Gastrocnemius medialis (tissue), 4 donors: ENCODE measurements around the gene TTC23. TPM values are rescaled to one million over a fixed set of nuclear protein-coding genes. Genes with fewer than 3 reads are reported as not detected.

Source experiments
- ATAC-seq, 2 donors: fragments of 150-250 bp; one replicate each; pipeline ENCODE4 v1.9.1; 2016
- DNase-seq, 2 donors: peaks; one replicate each; pipeline ENCODE4 v3.0.0-alpha.2; 2019
- H3K27ac ChIP-seq, 4 donors: fragments of 200-600 bp; sonication (generic); 1 replicate in 1 of 4; 2 replicates in 3 of 4; pipeline ENCODE4 v1.5.1; 2016 to 2018; ENCODE audit warnings: mild to moderate bottlenecking in 2 of 4, moderate library complexity in 1 of 4
- H3K27me3 ChIP-seq, 3 donors: fragments of 200-600 bp; sonication (generic) in 2 of 3; 1 replicate in 1 of 3; 2 replicates in 2 of 3; pipeline versions ENCODE4 v1.5.1 to v1.6.0; 2016 to 2019; ENCODE audit warnings: mild to moderate bottlenecking in 1 of 3, moderate library complexity in 1 of 3
- H3K36me3 ChIP-seq, 2 donors: fragments of 200-600 bp; sonication (generic) in 1 of 2; one replicate each; pipeline ENCODE4 v1.5.1; 2017 to 2018
- H3K4me1 ChIP-seq, 2 donors: fragments of 200-600 bp; sonication (generic) in 1 of 2; one replicate each; pipeline ENCODE4 v1.5.1; 2016 to 2017; ENCODE audit warnings: mild to moderate bottlenecking in 2 of 2
- H3K4me3 ChIP-seq, 4 donors: fragments of 200-600 bp; sonication (generic) in 3 of 4; 1 replicate in 1 of 4; 2 replicates in 3 of 4; pipeline ENCODE4 v1.5.1; 2016 to 2019; ENCODE audit warnings: mild to moderate bottlenecking in 2 of 4
- H3K9me3 ChIP-seq, 3 donors: fragments of 200-600 bp; sonication (generic) in 2 of 3; 1 replicate in 1 of 3; 2 replicates in 2 of 3; pipeline ENCODE4 v1.5.1; 2016 to 2019
- CTCF ChIP-seq, 5 experiments: fragments of 450-650 bp in 3 of 5; fragments of 200-600 bp in 2 of 5; sonication (generic) in 2 of 5; IDR thresholded peaks in 4 of 5; conservative IDR thresholded peaks in 1 of 5; 1 replicate in 4 of 5; 2 replicates in 1 of 5; pipeline ENCODE4 v1.5.1; 2016 to 2019; ENCODE audit warnings: antibody characterized with exemption in 5 of 5, mild to moderate bottlenecking in 3 of 5, moderate library complexity in 3 of 5
- POLR2A ChIP-seq, 2 donors: fragments of 450-650 bp; IDR thresholded peaks; one replicate each; pipeline ENCODE4 v1.6.1; 2017; ENCODE audit warnings: antibody characterized with exemption in 2 of 2, mild to moderate bottlenecking in 2 of 2, moderate library complexity in 2 of 2
- in situ Hi-C, 4 donors: fragments of 200-750 bp; cut with MboI; loops; one replicate each; pipeline versions ENCODE4 v1.15.0 to v1.8.0; 2017; ENCODE audit warnings: low sequenced_read_pairs in 4 of 4
- intact Hi-C: fragments of 100-400 bp; cut with DNase I; formaldehyde crosslinking; loops from one replicate; pipeline ENCODE4 v1.15.1; 2023; ENCODE audit warnings: low total_unique reads
- total RNA-seq, 4 donors: library from RNA; depleted of rRNA; stranded (reverse); fragments of >200 nt; gene quantifications; one replicate each; pipeline versions ENCODE4 v1.1.0 to v1.2.3, GENCODE V29; 2016

TTC23 gene
- total RNA-seq, 4 donors from 2014 or later, result 5.6 to 9.9 (median 7.7) TPM

- intact Hi-C loops (no loop called here), in situ Hi-C loops (loop anchor here in 2 of 4 donors (25.0 kb wide), 1 partner anchor 627 kb away; the partner anchor contains the start of gene LYSMD4 (in 2 of the 2))
- Histone ChIP-seq H3K9me3 (no peaks in the 10 kb centered on the region), H3K4me1 (peaks cover 89 to 90% of the 10 kb centered on the region in 2 donors), H3K27me3 (no peaks in the 10 kb centered on the region), H3K4me3 (no peak overlapping the region), H3K27ac (peak overlapping the region; percentile 88 to 97 (median 94)), H3K36me3 (no peaks in the 10 kb centered on the region)
- DNase-seq, result peak in 1 of 2 donors; percentile 40
- ATAC-seq, result no peak
- TF ChIP-seq POLR2A (IDR thresholded peaks at IDR 0.05), result no peak
- TF ChIP-seq CTCF (IDR thresholded peaks at IDR 0.05 in 4 of 5, conservative IDR thresholded peaks at IDR 0.05 in 1 of 5), result no peak
These were observed 138.6 kb downstream of the TTC23 start for GRCh38 chr15:99110581-99111320.

- no peak overlapping the region for H3K4me3 ChIP-seq
- TF ChIP-seq POLR2A (IDR thresholded peaks at IDR 0.05), result no peak
- no peak for TF ChIP-seq CTCF (IDR thresholded peaks at IDR 0.05 in 4 of 5, conservative IDR thresholded peaks at IDR 0.05 in 1 of 5)
- H3K36me3 ChIP-seq, result no peaks in the 10 kb centered on the region
- no peaks in the 10 kb centered on the region for H3K27me3 ChIP-seq
- peaks cover 82 to 85% of the 10 kb centered on the region in 2 donors for H3K4me1 ChIP-seq
- intact Hi-C loops, result no loop called here
- ATAC-seq, result no peak
- in situ Hi-C loops, result loop anchor here in 2 of 4 donors (25.0 kb wide), 1 partner anchor 627 kb away; the partner anchor contains the start of gene LYSMD4 (in 2 of the 2)
- peak overlapping the region; percentile 88 to 97 (median 94) for H3K27ac ChIP-seq
- no peaks in the 10 kb centered on the region for H3K9me3 ChIP-seq
- no peak for DNase-seq
These were observed 139.3 kb downstream of the TTC23 start for GRCh38 chr15:99110093-99110492.

GRCh38 chr15:99109555-99110021, 139.8 kb downstream of the TTC23 start:
- no peaks in the 10 kb centered on the region for H3K36me3 ChIP-seq
- peaks cover 78 to 80% of the 10 kb centered on the region in 2 donors for H3K4me1 ChIP-seq
- ATAC-seq, result peak in 1 of 2 donors; percentile 13
- in situ Hi-C loops, result loop anchor here in 2 of 4 donors (25.0 kb wide), 1 partner anchor 628 kb away; the partner anchor contains the start of gene LYSMD4 (in 2 of the 2)
- H3K27ac ChIP-seq, result peak overlapping the region; percentile 88 to 97 (median 94)
- H3K9me3 ChIP-seq, result no peaks in the 10 kb centered on the region
- DNase-seq, result peak in 1 of 2 donors; percentile 52
- intact Hi-C loops, result loop anchor here (10.0 kb wide), 1 partner anchor 595 kb away; no protein-coding TSS in a partner anchor
- H3K4me3 ChIP-seq, result peak overlapping the region in 1 of 4 donors; percentile 22
- no peaks in the 10 kb centered on the region for H3K27me3 ChIP-seq
- TF ChIP-seq CTCF (IDR thresholded peaks at IDR 0.05 in 4 of 5, conservative IDR thresholded peaks at IDR 0.05 in 1 of 5), result no peak
- peak in 1 of 2 donors; percentile 6 for TF ChIP-seq POLR2A (IDR thresholded peaks at IDR 0.05)

- DNase-seq, result no peak
- intact Hi-C loops, result loop anchor here (10.0 kb wide), 1 partner anchor 596 kb away; no protein-coding TSS in a partner anchor
- in situ Hi-C loops, result loop anchor here in 2 of 4 donors (25.0 kb wide), 1 partner anchor 628 kb away; the partner anchor contains the start of gene LYSMD4 (in 2 of the 2)
These were observed 140.4 kb downstream of the TTC23 start for GRCh38 chr15:99108993-99109392.

More at GRCh38 chr15:99108993-99109392, 140.4 kb downstream of the TTC23 start:
- no peaks in the 10 kb centered on the region for H3K36me3 ChIP-seq
- H3K27me3 ChIP-seq, result no peaks in the 10 kb centered on the region
- no peak for ATAC-seq
- peak overlapping the region in 1 of 4 donors; percentile 1 for H3K4me3 ChIP-seq
- H3K27ac ChIP-seq, result peak overlapping the region; percentile 88 to 97 (median 94)
- peaks cover 72 to 76% of the 10 kb centered on the region in 2 donors for H3K4me1 ChIP-seq
- no peaks in the 10 kb centered on the region for H3K9me3 ChIP-seq
- TF ChIP-seq CTCF (IDR thresholded peaks at IDR 0.05 in 4 of 5, conservative IDR thresholded peaks at IDR 0.05 in 1 of 5), result peak in 1 of 5 experiments; percentile 5
- no peak for TF ChIP-seq POLR2A (IDR thresholded peaks at IDR 0.05)
